GM21390 (cell line): Measurements from ENCODE around the gene ZNF423.

Experiments
- ATAC-seq: cut with Tn5 transposase; IDR thresholded peaks from one replicate; pipeline ENCODE4 v1.9.1; 2021; ENCODE audit not compliant: unreplicated experiment

Gene ZNF423

DNA sequence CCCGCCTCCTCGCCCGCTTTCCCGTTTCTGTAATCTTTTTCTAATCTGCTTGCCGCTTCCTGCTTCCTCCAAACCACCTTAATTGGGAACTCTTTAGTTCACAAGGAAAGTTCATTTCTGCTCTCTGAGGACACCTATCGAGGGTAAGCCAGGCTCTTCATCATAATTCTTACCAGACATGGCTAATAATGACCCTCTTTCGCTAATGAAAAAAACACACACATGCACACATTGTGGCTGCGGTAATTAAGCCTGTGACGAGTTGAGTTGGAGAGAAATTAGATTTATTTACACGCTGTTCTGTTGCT, 100.6 kb downstream of the ZNF423 start:
- no peak for ATAC-seq

DNA sequence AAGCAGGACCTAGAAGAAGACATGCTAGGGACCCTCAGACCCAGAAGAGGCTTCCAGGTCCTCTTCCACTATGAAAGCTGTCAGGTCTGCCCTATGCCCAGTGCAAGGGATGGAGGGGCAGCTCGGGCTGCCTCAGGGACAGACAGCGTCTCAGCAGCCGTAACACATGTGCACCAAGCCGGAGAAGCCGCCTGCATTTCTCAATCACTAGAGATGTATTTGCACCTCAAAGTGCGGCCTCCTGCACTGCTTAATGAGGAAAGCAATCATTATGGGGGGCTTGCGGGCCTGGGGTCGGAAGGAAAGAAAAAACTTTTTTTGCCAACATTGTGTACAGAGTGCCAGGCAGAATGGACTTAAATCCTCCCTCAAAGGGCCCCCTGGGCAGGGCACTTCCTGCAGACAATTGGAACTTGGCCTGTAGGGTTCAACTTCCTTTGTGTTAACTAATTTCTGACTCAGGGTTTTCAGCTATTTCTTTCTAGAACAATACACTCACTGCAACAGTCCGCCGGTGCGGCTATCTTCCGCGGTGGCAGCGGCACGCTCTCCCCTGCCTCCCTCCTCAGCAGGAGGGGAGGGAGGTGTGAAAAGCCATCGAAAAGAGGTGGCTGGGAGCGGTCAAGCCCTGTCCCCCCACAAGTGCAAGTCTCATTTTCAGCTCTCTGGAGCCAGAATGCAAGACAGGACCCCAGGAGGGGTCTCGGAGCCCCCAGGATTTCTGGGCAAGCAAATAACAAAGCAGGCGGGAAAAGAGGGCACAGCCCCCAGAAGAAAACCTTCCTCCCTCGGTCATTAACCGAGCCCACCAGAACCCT, 101.2 kb downstream of the ZNF423 start:
- ATAC-seq = no peak

DNA sequence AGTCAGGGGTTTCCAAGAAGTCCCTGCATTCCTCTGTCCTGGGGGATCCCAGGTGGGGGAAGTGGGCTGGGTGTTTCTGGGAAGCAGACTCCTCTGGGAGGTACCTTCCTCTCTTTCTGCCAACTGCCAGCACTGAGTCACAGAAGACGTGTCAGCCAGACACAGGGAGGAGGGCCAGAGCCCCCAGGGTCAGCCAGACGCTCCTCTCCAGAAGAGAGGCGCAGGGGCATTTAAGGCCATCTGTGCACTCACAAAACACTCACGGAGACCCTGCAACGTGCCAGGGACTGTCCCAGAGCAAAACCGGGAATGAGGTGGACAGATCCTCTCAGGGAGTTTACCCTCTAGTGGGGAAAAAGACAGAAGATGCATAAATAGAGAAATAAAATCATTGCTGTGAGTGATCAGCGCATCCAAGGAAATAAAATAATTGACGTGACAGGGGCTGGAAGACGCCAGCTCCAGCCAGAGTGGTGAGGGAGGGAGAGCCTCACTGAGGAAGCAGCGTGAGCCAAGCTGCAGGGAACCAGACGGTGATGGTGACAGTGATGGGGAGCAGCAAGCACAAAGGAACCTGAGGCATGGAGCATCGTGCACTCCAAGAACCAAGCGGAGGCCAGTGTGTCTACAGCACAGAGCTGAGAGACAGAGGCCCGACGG, 105.4 kb downstream of the ZNF423 start:
- ATAC-seq = no peak

GRCh38 chr16:49749816-49750215, 106.1 kb downstream of the ZNF423 start:
- ATAC-seq = no peak

- no peak for ATAC-seq
These were observed 107.6 kb downstream of the ZNF423 start for GRCh38 chr16:49748322-49748721.

GRCh38 chr16:49747654-49748053, 108.3 kb downstream of the ZNF423 start:
- no peak for ATAC-seq

GRCh38 chr16:49746545-49746944, 109.4 kb downstream of the ZNF423 start:
- no peak for ATAC-seq

DNA sequence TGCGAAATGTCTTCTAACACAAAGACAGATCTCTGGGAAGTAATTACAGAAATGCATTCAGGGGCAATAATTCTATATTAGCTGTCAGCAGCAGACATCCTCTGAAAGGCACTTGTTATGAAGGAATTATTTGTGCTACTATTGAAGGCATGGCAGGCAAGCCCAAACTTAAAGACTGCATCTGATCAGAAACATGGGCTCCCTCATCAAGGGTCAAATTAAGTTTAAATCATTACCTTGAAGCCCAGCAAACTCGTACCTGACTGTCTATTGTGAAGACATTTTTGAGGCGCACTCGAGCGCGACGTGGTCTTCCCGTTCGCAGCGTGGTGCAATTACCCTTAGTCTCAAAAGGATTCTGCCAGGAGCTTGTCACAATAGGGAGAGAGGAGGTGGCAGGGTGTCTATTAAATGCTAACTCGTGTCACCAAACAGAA, 110.6 kb downstream of the ZNF423 start:
- ATAC-seq = no peak

- ATAC-seq = no peak
These were observed 111.4 kb downstream of the ZNF423 start for GRCh38 chr16:49744244-49745220.

DNA sequence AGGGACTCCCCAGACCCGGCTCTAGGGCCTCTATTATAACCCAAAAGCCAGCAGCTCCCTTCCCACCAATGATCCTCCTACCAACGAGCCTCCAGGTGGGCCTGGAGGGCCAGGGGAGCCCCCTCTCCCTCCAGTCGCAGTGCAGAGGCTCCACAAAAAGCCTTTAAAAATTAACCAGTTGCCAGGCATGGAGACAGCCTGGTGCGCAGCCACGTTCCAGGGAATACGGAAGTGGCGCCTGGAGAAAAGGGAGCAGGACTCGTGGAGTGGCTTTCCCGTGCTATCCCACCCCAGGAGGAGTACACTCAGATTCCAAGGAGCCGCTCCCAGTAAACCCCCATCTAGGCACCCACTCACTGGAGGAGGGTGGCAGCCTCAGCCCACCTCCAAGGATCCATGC, 112.3 kb downstream of the ZNF423 start:
- no peak for ATAC-seq

DNA sequence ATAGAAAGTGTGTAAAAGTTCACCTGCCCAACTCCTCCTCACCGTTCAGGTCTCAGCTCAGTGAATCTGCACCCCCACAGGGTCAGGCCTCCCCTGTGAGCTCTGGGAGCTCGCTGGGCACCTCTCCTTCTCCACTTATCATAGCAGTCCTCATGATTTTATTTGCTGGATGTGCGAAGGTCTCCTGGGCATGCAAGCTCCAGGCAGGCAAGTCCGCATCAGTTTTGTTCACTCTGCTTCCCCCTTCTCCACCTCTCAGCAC, 112.8 kb downstream of the ZNF423 start:
- no peak for ATAC-seq

DNA sequence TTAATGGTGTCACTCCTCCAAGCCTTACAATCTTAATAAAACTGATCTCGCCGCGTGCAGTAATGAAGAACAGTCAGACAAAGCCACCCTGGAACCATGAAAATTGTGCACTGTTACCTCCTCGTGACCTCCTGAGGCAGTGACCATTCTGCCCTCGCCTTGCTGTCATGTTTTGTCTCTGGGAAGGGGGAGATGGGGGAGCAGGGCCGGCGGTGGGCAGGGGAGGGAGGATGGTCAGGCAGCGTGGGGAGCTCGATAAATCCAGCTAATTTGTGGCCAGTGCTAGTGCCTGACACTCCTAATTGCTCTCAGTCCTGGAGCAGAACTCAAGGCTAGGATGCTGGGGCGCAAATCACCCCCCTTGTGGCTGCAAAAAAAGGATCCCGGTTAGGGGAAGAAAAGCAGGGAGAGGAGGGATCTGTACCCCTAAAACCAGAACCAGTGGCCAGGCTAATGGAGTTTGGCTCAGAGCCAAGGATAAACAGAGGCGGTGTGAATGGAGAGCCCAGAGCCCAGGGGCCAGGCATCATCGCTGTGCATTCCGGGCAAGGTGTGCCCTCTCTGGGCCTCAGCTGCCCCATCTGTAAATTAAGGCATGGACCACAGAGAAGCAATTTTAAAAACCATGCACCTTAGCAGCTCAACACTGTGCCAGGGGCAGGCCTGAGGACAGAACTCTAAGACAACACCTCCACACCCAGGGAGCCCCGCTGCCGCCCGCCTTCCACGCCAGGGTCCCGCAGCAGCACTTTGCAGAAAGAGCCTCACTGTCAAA, 113.3 kb downstream of the ZNF423 start:
- ATAC-seq = no peak

- no peak for ATAC-seq
These were observed 115.7 kb downstream of the ZNF423 start for GRCh38 chr16:49740256-49740655.

- ATAC-seq = no peak
These were observed 116.5 kb downstream of the ZNF423 start for GRCh38 chr16:49739381-49739780.

GRCh38 chr16:49738832-49739231, 117.1 kb downstream of the ZNF423 start:
- ATAC-seq = no peak

DNA sequence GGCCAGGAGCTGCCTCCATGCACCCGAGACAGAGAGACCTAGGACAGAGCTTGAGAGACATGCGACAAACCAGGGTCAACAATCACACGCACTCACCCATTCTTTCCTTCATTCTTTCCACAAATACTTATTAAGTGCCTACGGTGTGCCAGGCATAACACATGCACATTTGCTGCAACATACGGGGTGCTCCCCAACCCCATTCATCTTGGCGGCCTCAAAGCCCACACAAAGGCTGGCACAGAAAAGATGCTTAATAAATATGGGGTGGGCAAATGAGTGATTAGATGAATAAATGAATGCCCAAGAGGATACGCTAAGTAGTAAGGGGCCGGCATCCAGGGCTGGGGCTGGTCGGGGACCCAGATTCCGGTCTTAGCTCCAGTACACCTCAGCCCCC, 117.9 kb downstream of the ZNF423 start:
- ATAC-seq = no peak

- no peak for ATAC-seq
These were observed 118.4 kb downstream of the ZNF423 start for GRCh38 chr16:49737541-49737940.

DNA sequence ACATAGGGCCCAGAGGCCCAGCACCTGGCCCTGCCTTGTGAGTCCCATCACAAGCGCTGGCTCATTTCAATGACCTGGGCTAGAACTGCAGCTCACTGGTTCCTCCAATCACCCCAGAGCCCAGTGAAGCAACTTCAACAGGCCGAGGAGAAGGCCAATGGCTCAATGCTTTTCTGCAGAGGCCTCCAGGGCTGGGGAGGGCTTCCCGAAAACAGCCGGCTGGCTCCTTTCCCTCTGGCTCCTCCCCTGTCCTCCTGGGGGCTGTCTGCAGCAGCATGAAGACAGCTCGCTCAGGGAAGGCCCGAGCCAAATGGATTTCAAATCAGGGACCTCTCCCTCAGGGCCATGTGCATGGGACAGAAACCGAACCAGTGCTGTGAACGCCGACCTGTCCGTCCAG, 121.6 kb downstream of the ZNF423 start:
- no peak for ATAC-seq

DNA sequence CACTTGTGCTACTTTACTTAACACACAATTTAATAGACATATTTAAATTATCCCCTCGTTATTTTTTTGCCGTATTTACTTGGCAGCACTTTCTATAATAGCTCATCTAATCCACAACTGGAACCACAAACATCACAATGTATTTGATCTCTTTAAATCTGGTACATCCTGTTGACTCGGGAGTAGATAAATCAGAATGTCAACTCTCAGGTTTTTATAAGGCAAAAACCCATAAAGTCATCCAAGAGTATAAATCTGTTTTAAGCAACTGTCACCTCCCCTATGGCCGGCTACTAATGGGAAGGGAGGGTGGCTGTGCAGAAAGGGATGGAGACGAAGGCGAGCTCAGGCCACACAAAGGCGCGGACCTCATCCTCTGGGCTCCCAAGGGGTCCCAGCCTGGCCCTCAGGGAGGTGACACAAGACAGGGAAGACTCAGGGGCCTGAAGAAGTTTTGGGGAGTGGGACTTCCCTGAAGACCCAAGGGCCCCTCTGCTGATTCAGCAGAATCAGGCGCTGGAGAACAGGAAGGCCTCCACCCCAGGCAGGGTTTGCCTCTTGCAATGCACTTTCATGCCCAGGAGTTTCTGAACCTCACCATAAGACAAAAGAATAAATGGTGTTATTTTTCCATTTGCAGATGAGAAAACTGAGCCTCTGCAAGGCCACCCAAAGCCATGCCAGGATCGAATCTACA, 122.5 kb downstream of the ZNF423 start:
- ATAC-seq = no peak

DNA sequence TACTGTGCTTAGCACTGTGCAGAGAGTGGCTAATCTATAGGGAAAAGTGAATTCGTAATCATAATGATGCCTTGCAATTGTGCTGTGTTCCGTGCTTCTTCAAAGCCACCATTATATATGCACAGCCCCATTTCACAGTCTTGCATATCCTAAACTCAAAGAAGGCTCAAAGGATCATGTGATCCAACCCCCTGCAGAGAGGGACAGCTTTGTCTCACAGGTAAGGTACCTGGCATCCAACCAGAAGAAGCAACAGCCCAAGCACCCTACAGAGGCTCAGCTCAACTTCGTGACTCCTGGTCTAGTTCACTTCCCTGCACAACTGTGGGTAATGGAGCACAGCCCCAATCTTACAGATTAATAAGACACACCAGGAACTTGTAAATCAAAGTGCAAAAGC, 124.0 kb downstream of the ZNF423 start:
- ATAC-seq = no peak
